Measurements from ENCODE around the gene BMP8A.
"Not testable (repeated sequence)": the region's sequence is repeated elsewhere in the genome, so short reads cannot be mapped to it uniquely, and the experiment has no call there.

Gene BMP8A

GRCh38 chr1:39491146-39491921, at the start of gene BMP8A:
Gene BMP8A (plus strand): TSS chr1:39491636. CDS start chr1:39491992, 356 bp downstream.
- DNase-seq = peak; percentile 30 to 58

GRCh38 chr1:39441797-39442196, 49.6 kb upstream of the BMP8A start:
- DNase-seq = no peak

GRCh38 chr1:39445573-39445972, 45.9 kb upstream of the BMP8A start:
- no peak for DNase-seq

- no peak for DNase-seq
Measured at GRCh38 chr1:39446986-39447567, 44.4 kb upstream of the BMP8A start.

- DNase-seq = not testable (repeated sequence)
Measured at GRCh38 chr1:39450041-39450440, 41.4 kb upstream of the BMP8A start.

- no peak for DNase-seq
Measured at GRCh38 chr1:39450956-39451606, 40.4 kb upstream of the BMP8A start.

- no peak for DNase-seq
Measured at GRCh38 chr1:39452081-39452480, 39.4 kb upstream of the BMP8A start.

GRCh38 chr1:39452540-39452939, 38.9 kb upstream of the BMP8A start:
- DNase-seq = no peak

GRCh38 chr1:39453603-39454002, 37.8 kb upstream of the BMP8A start:
- no peak for DNase-seq

GRCh38 chr1:39458991-39459390, 32.4 kb upstream of the BMP8A start:
- no peak for DNase-seq

- DNase-seq = no peak
Measured at GRCh38 chr1:39462074-39462473, 29.4 kb upstream of the BMP8A start.

- no peak for DNase-seq
Measured at GRCh38 chr1:39466413-39467107, 24.9 kb upstream of the BMP8A start.

- not testable (repeated sequence) for DNase-seq
Measured at GRCh38 chr1:39467108-39467720, 24.2 kb upstream of the BMP8A start.

- DNase-seq = no peak
Measured at GRCh38 chr1:39469150-39469549, 22.3 kb upstream of the BMP8A start.

GRCh38 chr1:39470040-39470439, 21.4 kb upstream of the BMP8A start:
- no peak for DNase-seq

- DNase-seq = no peak
Measured at GRCh38 chr1:39472826-39473225, 18.6 kb upstream of the BMP8A start.

GRCh38 chr1:39473324-39473723, 18.1 kb upstream of the BMP8A start:
- no peak for DNase-seq

- no peak for DNase-seq
Measured at GRCh38 chr1:39474810-39475209, 16.6 kb upstream of the BMP8A start.

GRCh38 chr1:39475551-39475950, 15.9 kb upstream of the BMP8A start:
- not testable (repeated sequence) for DNase-seq

GRCh38 chr1:39478126-39478915, 13.1 kb upstream of the BMP8A start:
- no peak for DNase-seq

GRCh38 chr1:39481289-39481688, 10.1 kb upstream of the BMP8A start:
- DNase-seq = no peak

- DNase-seq = no peak
Measured at GRCh38 chr1:39483276-39483675, 8.2 kb upstream of the BMP8A start.

Measured in inflammatory macrophage treated with lipopolysaccharide for 1 hour (primary cell).